HepG2 (cell line): ENCODE results near the gene EMC9. TPM values are rescaled to one million over a fixed set of nuclear protein-coding genes. Genes with fewer than 3 reads are reported as not detected.
A peak's percentile ranks its signal among the peaks of the same experiment; 100 is the strongest.

Source experiments
- ARNTL ChIP-seq: sonication (generic); formaldehyde crosslinking; IDR thresholded peaks from 2 replicates; pipeline ENCODE4 v1.4.0; 2020; ENCODE audit warnings: mild to moderate bottlenecking, missing genetic modification reagents
- CBX5 ChIP-seq: sonication (generic); formaldehyde crosslinking; IDR thresholded peaks from 2 replicates; pipeline ENCODE4 v1.4.0; 2020; ENCODE audit warnings: missing genetic modification reagents, borderline replicate concordance
- CENPT ChIP-seq: sonication (generic); formaldehyde crosslinking; IDR thresholded peaks from 2 replicates; pipeline ENCODE4 v1.8.0; 2022; ENCODE audit warnings: low read depth, mild to moderate bottlenecking, moderate library complexity, missing genetic modification reagents
- ELF1 ChIP-seq: sonication (generic); formaldehyde crosslinking; IDR thresholded peaks from 2 replicates; pipeline ENCODE4 v1.4.0; 2020; ENCODE audit warnings: missing genetic modification reagents
- FOXA1 ChIP-seq, 2 experiments: fragments of 450-650 bp in 1 of 2; sonication (generic) in 1 of 2; formaldehyde crosslinking in 1 of 2; IDR thresholded peaks; 2 replicates each; pipeline versions ENCODE4 v1.4.0 to v1.6.1; 2016 to 2020; ENCODE audit warnings: missing genetic modification reagents in 1 of 2
- GATA4 ChIP-seq: sonication (generic); IDR thresholded peaks from 2 replicates; pipeline ENCODE4 v1.6.1; 2016; ENCODE audit warnings: antibody characterized with exemption, low read depth, borderline replicate concordance
- GZF1 ChIP-seq: sonication (generic); formaldehyde crosslinking; IDR thresholded peaks from 2 replicates; pipeline ENCODE4 v1.5.1; 2020; ENCODE audit warnings: mild to moderate bottlenecking, missing genetic modification reagents
- HOXA7 ChIP-seq: sonication (generic); formaldehyde crosslinking; IDR thresholded peaks from 2 replicates; pipeline ENCODE4 v1.8.1; 2022; ENCODE audit warnings: mild to moderate bottlenecking, missing genetic modification reagents, moderate library complexity
- KAT7 ChIP-seq: IDR thresholded peaks from 2 replicates; pipeline ENCODE4 v1.6.1; 2018; ENCODE audit warnings: borderline replicate concordance, missing compliant biosample characterization
- KLF15 ChIP-seq: sonication (generic); formaldehyde crosslinking; IDR thresholded peaks from 2 replicates; pipeline ENCODE4 v1.8.1; 2023; ENCODE audit warnings: borderline replicate concordance, mild to moderate bottlenecking, inconsistent platforms, missing genetic modification reagents, mixed read lengths
- MXD3 ChIP-seq: IDR thresholded peaks from 2 replicates; pipeline ENCODE4 v1.6.1; 2016; ENCODE audit warnings: mild to moderate bottlenecking, missing biosample characterization, missing genetic modification reagents
- NONO ChIP-seq, 2 experiments: fragments of 450-650 bp in 1 of 2; sonication (generic) in 1 of 2; formaldehyde crosslinking in 1 of 2; IDR thresholded peaks in 1 of 2; conservative IDR thresholded peaks in 1 of 2; 2 replicates each; pipeline versions ENCODE4 v1.6.1 to v1.8.0; 2017 to 2022; ENCODE audit warnings: mild to moderate bottlenecking in 1 of 2, missing genetic modification reagents in 1 of 2, moderate library complexity in 1 of 2
- PHF8 ChIP-seq: sonication (generic); formaldehyde crosslinking; IDR thresholded peaks from 2 replicates; pipeline ENCODE4 v1.5.0; 2020; ENCODE audit warnings: missing genetic modification reagents
- RAD21 ChIP-seq: fragments of 450-650 bp; formaldehyde crosslinking; IDR thresholded peaks from 2 replicates; pipeline ENCODE4 v1.5.0; 2020; ENCODE audit warnings: mild to moderate bottlenecking
- REXO4 ChIP-seq: sonication (generic); formaldehyde crosslinking; IDR thresholded peaks from 2 replicates; pipeline ENCODE4 v1.8.0; 2022; ENCODE audit warnings: missing genetic modification reagents, mild to moderate bottlenecking, borderline replicate concordance
- SNRNP70 ChIP-seq: fragments of 200-400 bp; formaldehyde crosslinking; IDR thresholded peaks from 2 replicates; pipeline ENCODE4 v1.6.1; 2017; ENCODE audit warnings: mild to moderate bottlenecking, low read depth, low read length, moderate library complexity
- TCF7 ChIP-seq: sonication (generic); IDR thresholded peaks from 2 replicates; pipeline ENCODE4 v1.6.1; 2016; ENCODE audit warnings: antibody characterized with exemption, low read depth
- THRA ChIP-seq: sonication (generic); formaldehyde crosslinking; IDR thresholded peaks from 2 replicates; pipeline ENCODE4 v1.4.0; 2020; ENCODE audit warnings: missing genetic modification reagents, borderline replicate concordance
- YEATS2 ChIP-seq: sonication (generic); formaldehyde crosslinking; IDR thresholded peaks from 2 replicates; pipeline ENCODE4 v1.4.0; 2020; ENCODE audit warnings: missing genetic modification reagents, borderline replicate concordance
- ZNF234 ChIP-seq: sonication (generic); formaldehyde crosslinking; conservative IDR thresholded peaks from 2 replicates; pipeline ENCODE4 v1.5.1; 2020; ENCODE audit warnings: mild to moderate bottlenecking, missing genetic modification reagents
- ZNF251 ChIP-seq: sonication (generic); formaldehyde crosslinking; IDR thresholded peaks from 2 replicates; pipeline ENCODE4 v1.9.0; 2021; ENCODE audit warnings: mild to moderate bottlenecking, missing genetic modification reagents
- ZNF331 ChIP-seq: sonication (generic); formaldehyde crosslinking; IDR thresholded peaks from 2 replicates; pipeline ENCODE4 v1.4.0; 2020; ENCODE audit warnings: missing genetic modification reagents
- ZNF44 ChIP-seq: sonication (generic); formaldehyde crosslinking; IDR thresholded peaks from 2 replicates; pipeline ENCODE4 v1.5.1; 2020; ENCODE audit warnings: mild to moderate bottlenecking, missing genetic modification reagents
- ZNF749 ChIP-seq: sonication (generic); formaldehyde crosslinking; IDR thresholded peaks from 2 replicates; pipeline ENCODE4 v1.8.0; 2022; ENCODE audit warnings: mild to moderate bottlenecking, missing genetic modification reagents, moderate library complexity, borderline replicate concordance
- ZNF761 ChIP-seq: sonication (generic); formaldehyde crosslinking; conservative IDR thresholded peaks from 2 replicates; pipeline ENCODE4 v1.4.0; 2020; ENCODE audit warnings: mild to moderate bottlenecking, missing genetic modification reagents
- ZNF782 ChIP-seq: sonication (generic); formaldehyde crosslinking; IDR thresholded peaks from 2 replicates; pipeline ENCODE4 v1.4.0; 2020; ENCODE audit warnings: missing genetic modification reagents, mild to moderate bottlenecking, borderline replicate concordance
- polyA plus RNA-seq, 8 experiments: library from polyadenylated mRNA; depleted of rRNA in 3 of 8; stranded (reverse) in 7 of 8; unstranded in 1 of 8; fragments of >200 nt; fragmentation: Illumina TruSeq in 4 of 8; extraction: Trizol in 4 of 8; gene quantifications; 2 replicates each; pipeline versions ENCODE4 v1.2.1 to v1.2.3, GENCODE V29; 2011 to 2016; ENCODE audit warnings: low read depth in 4 of 8, missing spikeins in 1 of 8, mixed read lengths in 1 of 8; ENCODE audit not compliant: insufficient read depth in 1 of 8
- total RNA-seq, 5 experiments: library from RNA; depleted of rRNA; stranded (reverse); fragments of >200 nt; fragmentation: Illumina TruSeq; extraction: Trizol; gene quantifications; 2 replicates each; pipeline ENCODE4 v1.2.3, GENCODE V29; 2016; ENCODE audit warnings: low read depth in 1 of 5
- TF ChIP-seq, protein P1 (sequence below): sonication (generic); formaldehyde crosslinking; conservative IDR thresholded peaks from 2 replicates; pipeline ENCODE4 v1.4.0; 2020; ENCODE audit warnings: missing genetic modification reagents

EMC9 gene
- total and polyA plus RNA-seq, 2 of the 13 experiments (the other 11 are each of a cell fraction or from before 2014, with no cell fraction given) = 60.5 to 78.7 TPM

- TF ChIP-seq REXO4 (CRISPR knock-in tag) (no peak), KLF15 (no peak), KAT7 (no peak), SNRNP70 (no peak), RAD21 (CRISPR knock-in tag) (no peak), GATA4 (no peak), THRA (CRISPR knock-in tag) (no peak; the same call in 1 of the 2 replicates), ARNTL (CRISPR knock-in tag) (0 out of 2 replicates have a peak, but pooled peaks have one; percentile 44), NONO (IDR thresholded peaks at IDR 0.05) (no peak), NONO (CRISPR knock-in tag; conservative IDR thresholded peaks at IDR 0.05) (no peak), ZNF251 (CRISPR knock-in tag) (peak; percentile 43; the same call in 1 of the 2 replicates), ZNF234 (no peak), HOXA7 (no peak), ZNF761 (CRISPR knock-in tag) (no peak), TCF7 (no peak), ELF1 (no peak), CBX5 (CRISPR knock-in tag) (peak; percentile 17; the same call in 1 of the 2 replicates), YEATS2 (CRISPR knock-in tag) (0 out of 2 replicates have a peak, but pooled peaks have one; percentile 19), ZNF331 (CRISPR knock-in tag) (no peak), GZF1 (CRISPR knock-in tag) (no peak), ZNF749 (CRISPR knock-in tag) (0 out of 2 replicates have a peak, but pooled peaks have one; percentile 5), CENPT (CRISPR knock-in tag) (peak; percentile 24; the same call in 1 of the 2 replicates), ZNF44 (CRISPR knock-in tag) (peak; percentile 82; the same call in 1 of the 2 replicates), FOXA1 (IDR thresholded peaks at IDR 0.05) (0 out of 2 replicates have a peak, but pooled peaks have one; percentile 32), FOXA1 (CRISPR knock-in tag; IDR thresholded peaks at IDR 0.05) (no peak), ZNF782 (CRISPR knock-in tag) (no peak; the same call in 1 of the 2 replicates), PHF8 (CRISPR knock-in tag) (no peak), MXD3 (CRISPR knock-in tag) (no peak)
- TF ChIP-seq, protein P1, sequence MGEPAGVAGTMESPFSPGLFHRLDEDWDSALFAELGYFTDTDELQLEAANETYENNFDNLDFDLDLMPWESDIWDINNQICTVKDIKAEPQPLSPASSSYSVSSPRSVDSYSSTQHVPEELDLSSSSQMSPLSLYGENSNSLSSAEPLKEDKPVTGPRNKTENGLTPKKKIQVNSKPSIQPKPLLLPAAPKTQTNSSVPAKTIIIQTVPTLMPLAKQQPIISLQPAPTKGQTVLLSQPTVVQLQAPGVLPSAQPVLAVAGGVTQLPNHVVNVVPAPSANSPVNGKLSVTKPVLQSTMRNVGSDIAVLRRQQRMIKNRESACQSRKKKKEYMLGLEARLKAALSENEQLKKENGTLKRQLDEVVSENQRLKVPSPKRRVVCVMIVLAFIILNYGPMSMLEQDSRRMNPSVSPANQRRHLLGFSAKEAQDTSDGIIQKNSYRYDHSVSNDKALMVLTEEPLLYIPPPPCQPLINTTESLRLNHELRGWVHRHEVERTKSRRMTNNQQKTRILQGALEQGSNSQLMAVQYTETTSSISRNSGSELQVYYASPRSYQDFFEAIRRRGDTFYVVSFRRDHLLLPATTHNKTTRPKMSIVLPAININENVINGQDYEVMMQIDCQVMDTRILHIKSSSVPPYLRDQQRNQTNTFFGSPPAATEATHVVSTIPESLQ (CRISPR knock-in tag) = no peak
These were observed 4.5 kb downstream of the EMC9 start (continued) for GRCh38 chr14:24136684-24137528.
